Measurements from ENCODE around the gene CMC1.

CMC1 gene

GRCh38 chr3:28279770-28280169 is 38.4 kb downstream of the CMC1 start:
- in situ Hi-C loops (cut with MboI; ENCODE audit: low sequenced_read_pairs, unreplicated experiment), result no loop called here
- DNase-seq (ENCODE audit: low spot score), result no peak
- TF ChIP-seq CTCF (IDR thresholded peaks at IDR 0.05; ENCODE audit: borderline replicate concordance, control extremely low read depth, extremely low read depth, insufficient read depth, missing control alignments), result no peak

GRCh38 chr3:28280781-28281180 is 39.4 kb downstream of the CMC1 start:
- in situ Hi-C loops (cut with MboI; ENCODE audit: low sequenced_read_pairs, unreplicated experiment), result no loop called here
- no peak for DNase-seq (ENCODE audit: low spot score)
- no peak for TF ChIP-seq CTCF (IDR thresholded peaks at IDR 0.05; ENCODE audit: borderline replicate concordance, control extremely low read depth, extremely low read depth, insufficient read depth, missing control alignments)

GRCh38 chr3:28286595-28286994 is 45.2 kb downstream of the CMC1 start:
- in situ Hi-C loops (cut with MboI; ENCODE audit: low sequenced_read_pairs, unreplicated experiment), result no loop called here
- DNase-seq (ENCODE audit: low spot score), result peak; percentile 28

GRCh38 chr3:28287046-28287445 is 45.6 kb downstream of the CMC1 start:
- in situ Hi-C loops (cut with MboI; ENCODE audit: low sequenced_read_pairs, unreplicated experiment), result no loop called here
- no peak for TF ChIP-seq CTCF (IDR thresholded peaks at IDR 0.05; ENCODE audit: borderline replicate concordance, control extremely low read depth, extremely low read depth, insufficient read depth, missing control alignments)

More at GRCh38 chr3:28286595-28286994, 45.2 kb downstream of the CMC1 start:
- TF ChIP-seq CTCF (IDR thresholded peaks at IDR 0.05; ENCODE audit: borderline replicate concordance, control extremely low read depth, extremely low read depth, insufficient read depth, missing control alignments), result peak; percentile 38

GRCh38 chr3:28290863-28291300 is 49.5 kb downstream of the CMC1 start:
- DNase-seq (ENCODE audit: low spot score), result no peak
- in situ Hi-C loops (cut with MboI; ENCODE audit: low sequenced_read_pairs, unreplicated experiment), result no loop called here
- no peak for TF ChIP-seq CTCF (IDR thresholded peaks at IDR 0.05; ENCODE audit: borderline replicate concordance, control extremely low read depth, extremely low read depth, insufficient read depth, missing control alignments)

More at GRCh38 chr3:28287046-28287445, 45.6 kb downstream of the CMC1 start:
- no peak for DNase-seq (ENCODE audit: low spot score)

GRCh38 chr3:28291577-28291976 is 50.2 kb downstream of the CMC1 start:
- in situ Hi-C loops (cut with MboI; ENCODE audit: low sequenced_read_pairs, unreplicated experiment), result no loop called here
- no peak for TF ChIP-seq CTCF (IDR thresholded peaks at IDR 0.05; ENCODE audit: borderline replicate concordance, control extremely low read depth, extremely low read depth, insufficient read depth, missing control alignments)
- no peak for DNase-seq (ENCODE audit: low spot score)

- TF ChIP-seq CTCF (IDR thresholded peaks at IDR 0.05; ENCODE audit: borderline replicate concordance, control extremely low read depth, extremely low read depth, insufficient read depth, missing control alignments), result no peak
- DNase-seq (ENCODE audit: low spot score), result no peak
- in situ Hi-C loops (cut with MboI; ENCODE audit: low sequenced_read_pairs, unreplicated experiment), result no loop called here
Observed at GRCh38 chr3:28292622-28293021, 51.2 kb downstream of the CMC1 start.

All from GM13976 (cell line).